Measurements from ENCODE around the gene BCAR3. TPM values are rescaled to one million over a fixed set of nuclear protein-coding genes. Genes with fewer than 3 reads are reported as not detected.
A peak's percentile ranks its signal among the peaks of the same experiment; 100 is the strongest.

The BCAR3 gene
- total and polyA plus RNA-seq, 2 of the 4 experiments (the other 2 are of a cell fraction), result 41.4 to 46.4 TPM

DNA sequence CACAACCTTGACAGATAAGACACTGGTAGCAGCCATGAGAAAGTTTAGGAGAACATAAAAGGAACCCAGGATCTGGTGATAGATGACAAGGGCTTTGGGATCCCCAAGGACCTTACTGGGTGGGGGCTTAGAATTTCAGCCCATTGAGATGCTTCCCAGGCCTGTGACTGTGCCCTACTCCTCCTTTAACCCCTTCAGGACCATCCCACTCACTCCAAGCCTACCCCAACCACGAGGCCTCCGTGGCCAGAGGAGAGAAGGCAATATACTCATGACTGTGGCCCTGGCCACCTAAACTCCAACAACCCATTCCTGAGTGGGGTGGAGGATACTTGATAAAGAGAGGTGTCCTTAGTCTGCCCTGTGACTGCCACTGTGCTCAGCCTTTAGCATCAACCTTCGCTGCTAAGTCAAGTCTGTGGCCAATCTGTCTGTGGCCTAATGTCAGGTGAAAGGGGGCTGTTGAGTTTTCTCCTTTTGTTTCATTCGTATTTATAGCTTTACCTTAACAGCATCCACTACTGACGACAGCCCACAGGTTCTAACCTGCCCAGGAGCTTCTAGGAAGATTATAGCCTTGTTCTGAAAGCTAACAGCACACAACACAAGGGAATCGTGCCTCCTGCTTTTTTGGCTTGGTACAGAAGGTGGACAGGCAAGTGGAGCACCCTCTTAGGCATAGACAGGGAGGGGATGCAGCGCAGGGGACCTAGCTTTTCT is 16.9 kb upstream of the BCAR3 start:
- ChIA-PET CTCF (interaction anchor here (0.7 kb wide), 1 partner anchor 103 kb away, joined by 3 read pairs; no protein-coding TSS in a partner anchor), POLR2A (ENCODE audit: unreplicated experiment) (no interaction called here)
- peak overlapping the region; percentile 70 for H2BK20ac ChIP-seq (ENCODE audit: low read depth, low read length)
- H2AK9ac ChIP-seq (replicated peaks; ENCODE audit: low read depth, low read length, poor library complexity), result peak overlapping the region; percentile 19
- no peak overlapping the region for H4K5ac ChIP-seq (ENCODE audit: low read depth, low read length)
- H3K9ac ChIP-seq (ENCODE audit: low read depth, low read length), result no peak overlapping the region
- H2AK5ac ChIP-seq (ENCODE audit: low read depth, low read length), result peak overlapping the region; percentile 60; the same call in 1 of the 2 replicates
- no peak overlapping the region for H2BK5ac ChIP-seq (ENCODE audit: low read depth, low read length, poor library complexity, severe bottlenecking)
- no peaks in the 10 kb centered on the region for H3K36me3 ChIP-seq (ENCODE audit: control insufficient read depth, insufficient read depth, low read length)
- H3K23ac ChIP-seq (ENCODE audit: low read depth, low read length), result no peak overlapping the region
- H3K4me2 ChIP-seq (ENCODE audit: low read depth, low read length), result no peak overlapping the region
- H4K91ac ChIP-seq (ENCODE audit: insufficient read depth, low read depth, low read length), result peak overlapping the region; percentile 53
- DNase-seq, result no peak
- H4K20me1 ChIP-seq (ENCODE audit: insufficient read depth, low read length), result no peaks in the 10 kb centered on the region
- H3K9me1 ChIP-seq (ENCODE audit: insufficient read depth, low read length), result peaks cover 37% of the 10 kb centered on the region
- ATAC-seq (ENCODE audit: low read depth), result no peak
- peaks cover 8 to 28% of the 10 kb centered on the region in 2 experiments; a peak in 2 of 4 replicates for H3K79me1 ChIP-seq (ENCODE audit: low read depth in 1 of 2, low read length in 2 of 2)
- no peak overlapping the region; a peak in 1 of 4 replicates for H4K8ac ChIP-seq (ENCODE audit: low read depth in 2 of 2, low read length in 2 of 2)
- no peak overlapping the region for H2AFZ ChIP-seq (replicated peaks; ENCODE audit: low read length, poor library complexity)
- H3K27ac ChIP-seq (ENCODE audit: insufficient read depth, low read length), result no peak overlapping the region
- peak overlapping the region; percentile 61; the same call in 2 of the 3 replicates for H2BK15ac ChIP-seq (ENCODE audit: low read depth, low read length)
- peak overlapping the region; percentile 35; the same call in 1 of the 2 replicates for H2BK120ac ChIP-seq (ENCODE audit: low read depth, low read length)
- no peaks in the 10 kb centered on the region for H3K27me3 ChIP-seq (ENCODE audit: control insufficient read depth, insufficient read depth, low read length)
- peak overlapping the region; percentile 41; the same call in 1 of the 2 replicates for H3K4ac ChIP-seq (ENCODE audit: low read depth, low read length)
- H3K56ac ChIP-seq (ENCODE audit: extremely low read depth, insufficient read depth, low read length), result no peak overlapping the region
- H3K4me3 ChIP-seq (ENCODE audit: insufficient read depth, low read depth, low read length), result no peak overlapping the region
- no peak overlapping the region for H3K18ac ChIP-seq (ENCODE audit: low read depth, low read length)
- H3K4me1 ChIP-seq (ENCODE audit: control insufficient read depth, insufficient read depth, low read length), result peaks cover 26% of the 10 kb centered on the region
- no CpG with 5 or more reads among the region's 7 CpGs for WGBS, 2 experiments (ENCODE audit: extremely low coverage in 2 of 2, insufficient read length in 1 of 2)
- in situ Hi-C loops (cut with MboI; ENCODE audit: low sequenced_read_pairs), result loop anchor here (10.0 kb wide), 1 partner anchor 64 kb away; no protein-coding TSS in a partner anchor
- dilution Hi-C loops (cut with HindIII; ENCODE audit: low sequenced_read_pairs, unreplicated experiment), result no loop called here
- H3K9me3 ChIP-seq (ENCODE audit: control insufficient read depth, insufficient read depth, low read length), result no peaks in the 10 kb centered on the region
- intact Hi-C loops (cut with micrococcal nuclease), result no loop called here
- BruUV-seq (replicated peaks), result no TSS peak
- H3K14ac ChIP-seq (replicated peaks; ENCODE audit: low read depth, low read length), result 0 out of 2 replicates have a peak overlapping the region, but pooled peaks have one; percentile 7
- TF ChIP-seq POLR2A (IDR thresholded peaks at IDR 0.05; ENCODE audit: low read depth, low read length) (no peak), FOS (IDR thresholded peaks at IDR 0.05; ENCODE audit: low read depth, low read length) (no peak), RAD21 (IDR thresholded peaks at IDR 0.05; ENCODE audit: low read length) (no peak), MAFK (IDR thresholded peaks at IDR 0.05; ENCODE audit: low read depth, low read length) (no peak), NFE2L2 (IDR thresholded peaks at IDR 0.05; ENCODE audit: low read depth, low read length) (no peak), MAZ (IDR thresholded peaks at IDR 0.05; ENCODE audit: borderline replicate concordance, low read depth, low read length) (no peak), CEBPB (IDR thresholded peaks at IDR 0.05; ENCODE audit: low read depth, low read length) (no peak), BHLHE40 (IDR thresholded peaks at IDR 0.05; ENCODE audit: low read depth, low read length) (no peak), RCOR1 (IDR thresholded peaks at IDR 0.05; ENCODE audit: insufficient replicate concordance, low read length) (no peak), SMC3 (IDR thresholded peaks at IDR 0.05; ENCODE audit: low read depth, low read length) (no peak), RFX5 (IDR thresholded peaks at IDR 0.05; ENCODE audit: low read depth, low read length) (no peak), CHD1 (IDR thresholded peaks at IDR 0.05; ENCODE audit: low read depth, low read length) (no peak)
- TF ChIP-seq, protein P1, sequence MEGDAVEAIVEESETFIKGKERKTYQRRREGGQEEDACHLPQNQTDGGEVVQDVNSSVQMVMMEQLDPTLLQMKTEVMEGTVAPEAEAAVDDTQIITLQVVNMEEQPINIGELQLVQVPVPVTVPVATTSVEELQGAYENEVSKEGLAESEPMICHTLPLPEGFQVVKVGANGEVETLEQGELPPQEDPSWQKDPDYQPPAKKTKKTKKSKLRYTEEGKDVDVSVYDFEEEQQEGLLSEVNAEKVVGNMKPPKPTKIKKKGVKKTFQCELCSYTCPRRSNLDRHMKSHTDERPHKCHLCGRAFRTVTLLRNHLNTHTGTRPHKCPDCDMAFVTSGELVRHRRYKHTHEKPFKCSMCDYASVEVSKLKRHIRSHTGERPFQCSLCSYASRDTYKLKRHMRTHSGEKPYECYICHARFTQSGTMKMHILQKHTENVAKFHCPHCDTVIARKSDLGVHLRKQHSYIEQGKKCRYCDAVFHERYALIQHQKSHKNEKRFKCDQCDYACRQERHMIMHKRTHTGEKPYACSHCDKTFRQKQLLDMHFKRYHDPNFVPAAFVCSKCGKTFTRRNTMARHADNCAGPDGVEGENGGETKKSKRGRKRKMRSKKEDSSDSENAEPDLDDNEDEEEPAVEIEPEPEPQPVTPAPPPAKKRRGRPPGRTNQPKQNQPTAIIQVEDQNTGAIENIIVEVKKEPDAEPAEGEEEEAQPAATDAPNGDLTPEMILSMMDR (conservative IDR thresholded peaks at IDR 0.05; ENCODE audit: low read depth, low read length), result no peak
- TF ChIP-seq, protein P2, sequence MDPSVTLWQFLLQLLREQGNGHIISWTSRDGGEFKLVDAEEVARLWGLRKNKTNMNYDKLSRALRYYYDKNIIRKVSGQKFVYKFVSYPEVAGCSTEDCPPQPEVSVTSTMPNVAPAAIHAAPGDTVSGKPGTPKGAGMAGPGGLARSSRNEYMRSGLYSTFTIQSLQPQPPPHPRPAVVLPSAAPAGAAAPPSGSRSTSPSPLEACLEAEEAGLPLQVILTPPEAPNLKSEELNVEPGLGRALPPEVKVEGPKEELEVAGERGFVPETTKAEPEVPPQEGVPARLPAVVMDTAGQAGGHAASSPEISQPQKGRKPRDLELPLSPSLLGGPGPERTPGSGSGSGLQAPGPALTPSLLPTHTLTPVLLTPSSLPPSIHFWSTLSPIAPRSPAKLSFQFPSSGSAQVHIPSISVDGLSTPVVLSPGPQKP (IDR thresholded peaks at IDR 0.05; ENCODE audit: borderline replicate concordance, low read depth, low read length), result no peak
- TF ChIP-seq, protein P3, sequence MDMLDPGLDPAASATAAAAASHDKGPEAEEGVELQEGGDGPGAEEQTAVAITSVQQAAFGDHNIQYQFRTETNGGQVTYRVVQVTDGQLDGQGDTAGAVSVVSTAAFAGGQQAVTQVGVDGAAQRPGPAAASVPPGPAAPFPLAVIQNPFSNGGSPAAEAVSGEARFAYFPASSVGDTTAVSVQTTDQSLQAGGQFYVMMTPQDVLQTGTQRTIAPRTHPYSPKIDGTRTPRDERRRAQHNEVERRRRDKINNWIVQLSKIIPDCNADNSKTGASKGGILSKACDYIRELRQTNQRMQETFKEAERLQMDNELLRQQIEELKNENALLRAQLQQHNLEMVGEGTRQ (IDR thresholded peaks at IDR 0.05; ENCODE audit: low read depth, low read length), result no peak

All from IMR-90 (cell line).